H1 (cell line): ENCODE results near the gene SPSB3. TPM values are rescaled to one million over a fixed set of nuclear protein-coding genes. Genes with fewer than 3 reads are reported as not detected.

ENCODE experiments used
- CTCF ChIA-PET: fragments of 300-600 bp; sonication (Branson Sonifier 250); formaldehyde crosslinking; loops from one replicate; lab custom pipeline; 2021; ENCODE audit not compliant: partially characterized antibody; lab: Charles Lee
- POLR2A ChIA-PET: fragments of 300-600 bp; sonication (Branson Sonifier 250); formaldehyde crosslinking; loops from one replicate; lab custom pipeline; 2021; ENCODE audit warnings: inconsistent platforms; ENCODE audit not compliant: partially characterized antibody; lab: Charles Lee
- DNase-seq, 2 experiments: peaks; one replicate each; pipeline versions ENCODE4 v3.0.0 to v3.0.0-alpha.2; 2010 to 2022; ENCODE audit warnings: low spot score in 2 of 2, low read depth in 1 of 2, mixed read lengths in 1 of 2
- FAIRE-seq: peaks from 2 replicates; lab custom pipeline; 2011; peaks lifted over from hg19 to GRCh38; lab: Jason Lieb, UNC
- H2AFZ ChIP-seq: 2 replicates; pipeline ENCODE4 v1.8.1; 2012; ENCODE audit warnings: low read length, inconsistent platforms
- H2AK5ac ChIP-seq: 2 replicates; pipeline ENCODE4 v1.6.1; 2013; ENCODE audit warnings: low read depth, low read length
- H2BK120ac ChIP-seq: replicated peaks from 2 replicates; pipeline ENCODE3; 2013; ENCODE audit warnings: low read depth, low read length, inconsistent platforms
- H2BK12ac ChIP-seq: 2 replicates; pipeline ENCODE4 v1.6.1; 2013; ENCODE audit warnings: low read depth, low read length
- H2BK15ac ChIP-seq: 2 replicates; pipeline ENCODE4 v1.6.1; 2013; ENCODE audit warnings: low read length
- H2BK20ac ChIP-seq: 2 replicates; pipeline ENCODE4 v1.6.1; 2013; ENCODE audit warnings: low read length
- H2BK5ac ChIP-seq: 2 replicates; pipeline ENCODE4 v1.6.1; 2013; ENCODE audit warnings: low read depth, low read length
- H3K14ac ChIP-seq: 2 replicates; pipeline ENCODE4 v1.6.1; 2013; ENCODE audit warnings: inconsistent platforms; ENCODE audit not compliant: insufficient read length
- H3K18ac ChIP-seq: 2 replicates; pipeline ENCODE4 v1.6.1; 2013; ENCODE audit warnings: low read length; ENCODE audit errors: extremely low read depth
- H3K23ac ChIP-seq: 2 replicates; pipeline ENCODE4 v1.6.1; 2013; ENCODE audit warnings: inconsistent platforms; ENCODE audit not compliant: insufficient read length
- H3K23me2 ChIP-seq: 2 replicates; pipeline ENCODE4 v1.6.1; 2013; ENCODE audit warnings: low read depth, low read length
- H3K27ac ChIP-seq: 2 replicates; pipeline ENCODE4 v1.6.1; 2011; ENCODE audit warnings: low read depth, low read length, inconsistent platforms
- H3K27me3 ChIP-seq, 4 experiments: replicated peaks in 1 of 4; 1 replicate in 1 of 4; 2 replicates in 3 of 4; pipeline versions ENCODE4 v1.6.1 to v1.8.1; 2011 to 2013; ENCODE audit warnings: low read length in 3 of 4, mild to moderate bottlenecking in 3 of 4, inconsistent platforms in 2 of 4, mixed read lengths in 2 of 4, moderate library complexity in 1 of 4; ENCODE audit not compliant: control insufficient read depth in 3 of 4, insufficient read depth in 3 of 4; ENCODE audit errors: extremely low read depth in 1 of 4
- H3K36me3 ChIP-seq, 4 experiments: 2 replicates each; pipeline versions ENCODE4 v1.6.1 to v1.8.1; 2011 to 2013; ENCODE audit warnings: mild to moderate bottlenecking in 4 of 4, low read length in 3 of 4, moderate library complexity in 2 of 4, control low read depth in 1 of 4, inconsistent platforms in 1 of 4; ENCODE audit not compliant: insufficient read depth in 4 of 4, control insufficient read depth in 2 of 4
- H3K4ac ChIP-seq: replicated peaks from 2 replicates; pipeline ENCODE3; 2013; ENCODE audit warnings: low read length, low read depth, mixed read lengths, inconsistent platforms; ENCODE audit not compliant: insufficient read length
- H3K4me1 ChIP-seq, 4 experiments: replicated peaks in 1 of 4; 1 replicate in 1 of 4; 2 replicates in 3 of 4; pipeline versions ENCODE4 v1.6.1 to v1.8.1; 2011 to 2013; ENCODE audit warnings: low read length in 3 of 4, inconsistent platforms in 2 of 4, mixed read lengths in 1 of 4; ENCODE audit not compliant: insufficient read depth in 4 of 4, control insufficient read depth in 3 of 4
- H3K4me2 ChIP-seq, 2 experiments: 2 replicates each; pipeline versions ENCODE4 v1.6.1 to v1.8.1; 2011 to 2013; ENCODE audit warnings: low read depth in 2 of 2, low read length in 2 of 2, control low read depth in 1 of 2, inconsistent platforms in 1 of 2, mild to moderate bottlenecking in 1 of 2; ENCODE audit not compliant: insufficient read depth in 1 of 2
- H3K4me3 ChIP-seq, 4 experiments: fragments of 200-600, 300-600 bp in 1 of 4; sonication (generic), shearing (Covaris generic), sonication (Bioruptor Twin) in 1 of 4; 2 replicates each; pipeline versions ENCODE4 v1.5.1 to v1.8.1; 2011 to 2016; ENCODE audit warnings: low read length in 4 of 4, low read depth in 3 of 4, control low read depth in 2 of 4, inconsistent platforms in 2 of 4, mild to moderate bottlenecking in 2 of 4, mixed read lengths in 1 of 4, moderate library complexity in 1 of 4; ENCODE audit not compliant: insufficient read depth in 2 of 4; ENCODE audit errors: extremely low read depth in 1 of 4
- H3K56ac ChIP-seq: replicated peaks from 2 replicates; pipeline ENCODE3; 2013; ENCODE audit warnings: low read depth, mild to moderate bottlenecking, mixed read lengths, low read length, inconsistent platforms; ENCODE audit not compliant: insufficient read length
- H3K79me1 ChIP-seq: 2 replicates; pipeline ENCODE4 v1.6.1; 2013; ENCODE audit warnings: low read depth, low read length, control low read depth
- H3K79me2 ChIP-seq, 2 experiments: 2 replicates each; pipeline versions ENCODE4 v1.6.1 to v1.8.1; 2012 to 2013; ENCODE audit warnings: low read length in 2 of 2, mild to moderate bottlenecking in 2 of 2, inconsistent platforms in 1 of 2; ENCODE audit not compliant: insufficient read depth in 2 of 2, control insufficient read depth in 1 of 2
- H3K9ac ChIP-seq, 4 experiments: replicated peaks in 1 of 4; 1 replicate in 1 of 4; 2 replicates in 3 of 4; pipeline versions ENCODE4 v1.6.1 to v1.8.1; 2011 to 2013; ENCODE audit warnings: low read depth in 3 of 4, low read length in 3 of 4, control low read depth in 2 of 4, mild to moderate bottlenecking in 2 of 4, moderate library complexity in 2 of 4, inconsistent platforms in 1 of 4; ENCODE audit errors: extremely low read depth in 1 of 4
- H3K9me3 ChIP-seq, 2 experiments: 2 replicates each; pipeline versions ENCODE4 v1.6.1 to v1.8.1; 2012 to 2013; ENCODE audit warnings: mild to moderate bottlenecking in 2 of 2, moderate library complexity in 2 of 2, control low read depth in 1 of 2, inconsistent platforms in 1 of 2, low read depth in 1 of 2, low read length in 1 of 2, mixed read lengths in 1 of 2; ENCODE audit not compliant: insufficient read depth in 2 of 2
- H4K20me1 ChIP-seq, 2 experiments: replicated peaks in 1 of 2; 2 replicates each; pipeline versions ENCODE3 to v1.8.1; 2011 to 2013; ENCODE audit warnings: inconsistent platforms in 2 of 2, low read length in 2 of 2, mild to moderate bottlenecking in 1 of 2; ENCODE audit not compliant: insufficient read depth in 2 of 2, control insufficient read depth in 1 of 2
- H4K5ac ChIP-seq: 2 replicates; pipeline ENCODE4 v1.6.1; 2013; ENCODE audit warnings: low read length, low read depth, mixed read lengths, inconsistent platforms; ENCODE audit not compliant: insufficient read length
- H4K8ac ChIP-seq: 2 replicates; pipeline ENCODE4 v1.8.0; 2013; ENCODE audit warnings: mild to moderate bottlenecking, moderate library complexity, low read length, inconsistent platforms; ENCODE audit not compliant: insufficient read depth; ENCODE audit errors: extremely low read depth
- H4K91ac ChIP-seq: replicated peaks from 2 replicates; pipeline ENCODE3; 2013; ENCODE audit warnings: low read length, mixed read lengths, inconsistent platforms; ENCODE audit not compliant: insufficient read length
- HDAC2 ChIP-seq, 2 experiments: fragments of 300-600 bp in 1 of 2; sonication (generic) in 1 of 2; IDR thresholded peaks; 2 replicates each; pipeline ENCODE4 v1.6.1; 2011 to 2012; ENCODE audit warnings: low read depth in 2 of 2, low read length in 2 of 2, mild to moderate bottlenecking in 2 of 2, moderate library complexity in 2 of 2, borderline replicate concordance in 1 of 2, inconsistent platforms in 1 of 2
- JUN ChIP-seq: IDR thresholded peaks from 2 replicates; pipeline ENCODE4 v1.6.1; 2011; ENCODE audit warnings: low read depth, mild to moderate bottlenecking, improper control_type of control experiment, low read length
- RAD21 ChIP-seq, 2 experiments: IDR thresholded peaks in 1 of 2; conservative IDR thresholded peaks in 1 of 2; 2 replicates each; pipeline ENCODE4 v1.6.1; 2011; ENCODE audit warnings: low read depth in 2 of 2, low read length in 2 of 2, improper control_type of control experiment in 1 of 2, inconsistent platforms in 1 of 2, mild to moderate bottlenecking in 1 of 2, moderate library complexity in 1 of 2
- RXRA ChIP-seq: IDR thresholded peaks from 2 replicates; pipeline ENCODE4 v1.6.1; 2011; ENCODE audit warnings: low read depth, mild to moderate bottlenecking, low read length, moderate library complexity; ENCODE audit not compliant: insufficient read depth
- SIRT6 ChIP-seq: IDR thresholded peaks from one replicate; pipeline ENCODE4 v1.7.1; 2012; ENCODE audit warnings: low read length, inconsistent platforms
- TBP ChIP-seq: IDR thresholded peaks from 2 replicates; pipeline ENCODE4 v1.6.1; 2011; ENCODE audit warnings: low read depth, low read length, improper control_type of control experiment
- YY1 ChIP-seq: IDR thresholded peaks from 2 replicates; pipeline ENCODE4 v1.6.1; 2011; ENCODE audit warnings: low read depth, mild to moderate bottlenecking, low read length
- WGBS, 2 experiments: shearing (Covaris generic) in 1 of 2; methylation state at CpG; one replicate each; pipeline versions ENCODE4 v1.1.6 to v1.1.7; 2013 to 2015; ENCODE audit warnings: low lambda C conversion rate in 2 of 2, mixed read lengths in 2 of 2, inconsistent platforms in 1 of 2, low coverage in 1 of 2, missing lambda C conversion rate in 1 of 2; ENCODE audit not compliant: insufficient replicate concordance in 2 of 2, insufficient coverage in 1 of 2, insufficient read length in 1 of 2; ENCODE audit errors: extremely low coverage in 1 of 2, missing lambda C conversion rate in 1 of 2; 5-methylcytosine and 5-hydroxymethylcytosine counted together
- polyA plus RNA-seq, 7 experiments: library from polyadenylated mRNA; depleted of rRNA in 3 of 7; stranded (reverse) in 5 of 7; unstranded in 2 of 7; fragments of >200 nt in 5 of 7; fragments of 200-250 nt in 2 of 7; gene quantifications; 1 replicate in 5 of 7; 2 replicates in 1 of 7; 4 replicates in 1 of 7; pipeline versions ENCODE4 v1.2.1 to v1.2.3, GENCODE V29; 2011 to 2013; ENCODE audit warnings: missing spikeins in 2 of 7, mixed read lengths in 2 of 7
- total RNA-seq: library from RNA; stranded (reverse); fragmentation: NEBNext Ultra II Directional; extraction: Animal tissue kit (Norgen Biotek cat#: 25700); gene quantifications from 2 replicates; pipeline ENCODE4 v1.2.1, GENCODE V29; 2021
- TF ChIP-seq, protein P1 (sequence below), 3 experiments: IDR thresholded peaks; 1 replicate in 2 of 3; 2 replicates in 1 of 3; pipeline versions ENCODE4 v1.5.1 to v1.6.1; 2011; ENCODE audit warnings: low read length in 3 of 3, mild to moderate bottlenecking in 3 of 3, inconsistent platforms in 2 of 3, low read depth in 1 of 3, moderate library complexity in 1 of 3; ENCODE audit not compliant: insufficient read depth in 1 of 3; ENCODE audit errors: control extremely low read depth in 1 of 3

The SPSB3 gene
- total and polyA plus RNA-seq, 2 of the 8 experiments (the other 6 are each of a cell fraction or from before 2014, with no cell fraction given): 22.5 to 37.8 TPM

GRCh38 chr16:1766701-1767100 lies 15.7 kb downstream of the SPSB3 start:
- CTCF ChIA-PET: interaction anchor here (3.1 kb wide), 1 partner anchor 7 kb away, joined by 13 read pairs; the partner anchor contains the start of genes EME2 and MRPS34
- FAIRE-seq: no peak
- no peak overlapping the region for H2BK12ac ChIP-seq

More at GRCh38 chr16:1766701-1767100, 15.7 kb downstream of the SPSB3 start:
- peaks cover 3 to 37% (median 7%) of the 10 kb centered on the region in 4 experiments; a peak in 4 of 8 replicates for H3K36me3 ChIP-seq
- no peak overlapping the region for H3K23ac ChIP-seq
- H3K4me2 ChIP-seq: no peak overlapping the region
- H2AFZ ChIP-seq: no peak overlapping the region
- H3K14ac ChIP-seq: no peak overlapping the region
- H3K18ac ChIP-seq: no peak overlapping the region
- no peak overlapping the region for H3K27ac ChIP-seq
- TF ChIP-seq HDAC2 (IDR thresholded peaks at IDR 0.05; ENCODE audit: borderline replicate concordance in 1 of 2, low read depth in 2 of 2, low read length in 2 of 2) (no peak), YY1 (no peak), SIRT6 (no peak), TBP (no peak), RXRA (no peak), RAD21 (IDR thresholded peaks at IDR 0.05 in 1 of 2, conservative IDR thresholded peaks at IDR 0.05 in 1 of 2; ENCODE audit: low read depth in 2 of 2, low read length in 2 of 2) (no peak), JUN (no peak)
- TF ChIP-seq, protein P1, sequence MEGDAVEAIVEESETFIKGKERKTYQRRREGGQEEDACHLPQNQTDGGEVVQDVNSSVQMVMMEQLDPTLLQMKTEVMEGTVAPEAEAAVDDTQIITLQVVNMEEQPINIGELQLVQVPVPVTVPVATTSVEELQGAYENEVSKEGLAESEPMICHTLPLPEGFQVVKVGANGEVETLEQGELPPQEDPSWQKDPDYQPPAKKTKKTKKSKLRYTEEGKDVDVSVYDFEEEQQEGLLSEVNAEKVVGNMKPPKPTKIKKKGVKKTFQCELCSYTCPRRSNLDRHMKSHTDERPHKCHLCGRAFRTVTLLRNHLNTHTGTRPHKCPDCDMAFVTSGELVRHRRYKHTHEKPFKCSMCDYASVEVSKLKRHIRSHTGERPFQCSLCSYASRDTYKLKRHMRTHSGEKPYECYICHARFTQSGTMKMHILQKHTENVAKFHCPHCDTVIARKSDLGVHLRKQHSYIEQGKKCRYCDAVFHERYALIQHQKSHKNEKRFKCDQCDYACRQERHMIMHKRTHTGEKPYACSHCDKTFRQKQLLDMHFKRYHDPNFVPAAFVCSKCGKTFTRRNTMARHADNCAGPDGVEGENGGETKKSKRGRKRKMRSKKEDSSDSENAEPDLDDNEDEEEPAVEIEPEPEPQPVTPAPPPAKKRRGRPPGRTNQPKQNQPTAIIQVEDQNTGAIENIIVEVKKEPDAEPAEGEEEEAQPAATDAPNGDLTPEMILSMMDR (IDR thresholded peaks at IDR 0.05; ENCODE audit: control extremely low read depth in 1 of 3, insufficient read depth in 1 of 3, low read depth in 1 of 3, low read length in 3 of 3): no peak
- TF ChIP-seq, all 59 proteins: peak for 0
- peaks cover 1 to 13% of the 10 kb centered on the region in 2 experiments for H4K20me1 ChIP-seq
- H4K91ac ChIP-seq: no peak overlapping the region
- no peaks in the 10 kb centered on the region; a peak in 1 of 4 replicates for H3K79me2 ChIP-seq
- H2BK5ac ChIP-seq: no peak overlapping the region
- H3K56ac ChIP-seq: no peak overlapping the region
- H3K9ac ChIP-seq: no peak overlapping the region
- no peak overlapping the region for H2BK20ac ChIP-seq
- H3K4me1 ChIP-seq: peaks cover 0 to 21% (median 12%) of the 10 kb centered on the region in 4 experiments; a peak in 5 of 7 replicates
- no peaks in the 10 kb centered on the region for H3K79me1 ChIP-seq
- H3K27me3 ChIP-seq: no peaks in the 10 kb centered on the region; a peak in 1 of 7 replicates
- H2AK5ac ChIP-seq: no peak overlapping the region
- no peak for DNase-seq
- no peak overlapping the region for H2BK120ac ChIP-seq
- no peak overlapping the region for H2BK15ac ChIP-seq
- H4K5ac ChIP-seq: no peak overlapping the region
- no peak overlapping the region for H3K4me3 ChIP-seq
- H3K4ac ChIP-seq: no peak overlapping the region
- 97% methylated on average over 14 of the region's 18 CpGs; no CpG with 5 or more reads in 1 of the 2 experiments for WGBS, 2 experiments
- no peaks in the 10 kb centered on the region; a peak in 1 of 4 replicates for H3K9me3 ChIP-seq
- no peak overlapping the region for H4K8ac ChIP-seq
- POLR2A ChIA-PET: interaction anchor here (13.5 kb wide), 1 partner anchor 13 kb away, joined by 246 read pairs; the partner anchor contains the start of genes NUBP2 and SPSB3
- H3K23me2 ChIP-seq: peaks cover 8% of the 10 kb centered on the region; the same call in 1 of the 2 replicates
